Neural cell (in vitro differentiated cells): ENCODE results near the gene OLIG2. TPM values are rescaled to one million over a fixed set of nuclear protein-coding genes. Genes with fewer than 3 reads are reported as not detected.

Experiments used
- H2AFZ ChIP-seq: fragments of 200-600, 300-800 bp; sonication (generic), shearing (Covaris generic); 2 replicates; pipeline ENCODE4 v1.6.0; 2014; ENCODE audit warnings: low read depth, mild to moderate bottlenecking, antibody characterized with exemption, low read length, moderate library complexity
- H3F3A ChIP-seq: fragments of 200-600 bp; shearing (Covaris generic); 2 replicates; pipeline ENCODE4 v1.6.1; 2016; ENCODE audit warnings: mild to moderate bottlenecking, moderate library complexity, mixed read lengths, antibody characterized with exemption, low read length; ENCODE audit not compliant: insufficient read depth, poor library complexity, severe bottlenecking
- H3K27ac ChIP-seq: fragments of 200-600, 300-800 bp; sonication (generic), shearing (Covaris generic); 2 replicates; pipeline ENCODE4 v1.5.1; 2014; ENCODE audit warnings: mild to moderate bottlenecking, low read length, moderate library complexity
- H3K27me3 ChIP-seq: fragments of 300-800, 200-600 bp; sonication (generic), shearing (Covaris generic); 2 replicates; pipeline ENCODE4 v1.6.0; 2014; ENCODE audit warnings: mild to moderate bottlenecking, low read depth, low read length, moderate library complexity; ENCODE audit not compliant: insufficient read depth
- H3K36me3 ChIP-seq: fragments of 300-800, 200-600 bp; sonication (generic), shearing (Covaris generic); 2 replicates; pipeline ENCODE4 v1.5.1; 2014; ENCODE audit warnings: mild to moderate bottlenecking, antibody characterized with exemption, low read length, moderate library complexity; ENCODE audit not compliant: insufficient read depth
- H3K4me2 ChIP-seq: fragments of 300-800, 200-600 bp; sonication (generic), shearing (Covaris generic); 2 replicates; pipeline ENCODE4 v1.6.0; 2014; ENCODE audit warnings: mild to moderate bottlenecking, low read length
- H3K4me3 ChIP-seq: fragments of 300-800, 200-600 bp; sonication (generic), shearing (Covaris generic); 2 replicates; pipeline ENCODE4 v1.5.1; 2014; ENCODE audit warnings: mild to moderate bottlenecking, low read length, moderate library complexity
- H3K79me2 ChIP-seq: fragments of 200-600 bp; shearing (Covaris generic); replicated peaks from 2 replicates; pipeline ENCODE4 v1.6.0; 2014; ENCODE audit warnings: mild to moderate bottlenecking, low read length, moderate library complexity; ENCODE audit not compliant: insufficient read depth
- H3K9ac ChIP-seq: fragments of 300-800, 200-600 bp; sonication (generic), shearing (Covaris generic); 2 replicates; pipeline ENCODE4 v1.6.1; 2016; ENCODE audit warnings: mild to moderate bottlenecking, low read length, mixed read lengths
- H3K9me2 ChIP-seq: fragments of 200-600 bp; shearing (Covaris generic); 2 replicates; pipeline ENCODE4 v1.6.1; 2016; ENCODE audit warnings: mild to moderate bottlenecking, low read length, mixed read lengths; ENCODE audit not compliant: insufficient read depth
- H3K9me3 ChIP-seq: fragments of 200-600, 300-800 bp; sonication (generic), shearing (Covaris generic); 2 replicates; pipeline ENCODE4 v1.6.1; 2016; ENCODE audit warnings: mild to moderate bottlenecking, mixed run types, low read length, moderate library complexity, mixed read lengths
- H4K20me1 ChIP-seq: fragments of 200-600 bp; shearing (Covaris generic); 2 replicates; pipeline ENCODE4 v1.6.1; 2016; ENCODE audit warnings: mild to moderate bottlenecking, mixed run types; ENCODE audit not compliant: insufficient read depth
- CTCF ChIP-seq: fragments of 450-650 bp; IDR thresholded peaks from 2 replicates; pipeline ENCODE4 v1.5.1; 2014; ENCODE audit warnings: antibody characterized with exemption, mild to moderate bottlenecking, moderate library complexity; ENCODE audit not compliant: poor library complexity, severe bottlenecking
- EP300 ChIP-seq: fragments of 450-650 bp; conservative IDR thresholded peaks from 2 replicates; pipeline ENCODE4 v1.6.1; 2014; ENCODE audit warnings: antibody characterized with exemption, mild to moderate bottlenecking, moderate library complexity; ENCODE audit not compliant: poor library complexity, severe bottlenecking
- EZH2 ChIP-seq: fragments of 200-600, 300-800 bp; shearing (Covaris generic), sonication (generic); IDR thresholded peaks from 2 replicates; pipeline ENCODE4 v1.6.1; 2014; ENCODE audit warnings: antibody characterized with exemption, low read length, borderline replicate concordance, mild to moderate bottlenecking; ENCODE audit not compliant: insufficient read depth, poor library complexity, severe bottlenecking
- MXI1 ChIP-seq: fragments of 450-650 bp; conservative IDR thresholded peaks from 2 replicates; pipeline ENCODE4 v1.6.1; 2014; ENCODE audit warnings: antibody characterized with exemption, mild to moderate bottlenecking; ENCODE audit not compliant: poor library complexity, severe bottlenecking
- POLR2AphosphoS5 ChIP-seq: IDR thresholded peaks from 2 replicates; pipeline ENCODE4 v1.6.1; 2012
- RAD21 ChIP-seq: fragments of 450-650 bp; conservative IDR thresholded peaks from 2 replicates; pipeline ENCODE4 v1.6.1; 2014; ENCODE audit warnings: antibody characterized with exemption, mild to moderate bottlenecking, moderate library complexity
- REST ChIP-seq: IDR thresholded peaks from 2 replicates; pipeline ENCODE4 v1.6.1; 2012; ENCODE audit warnings: borderline replicate concordance
- SMC3 ChIP-seq: fragments of 450-650 bp; conservative IDR thresholded peaks from 2 replicates; pipeline ENCODE4 v1.6.1; 2014; ENCODE audit warnings: antibody characterized with exemption, mild to moderate bottlenecking, moderate library complexity; ENCODE audit not compliant: poor library complexity
- TAF1 ChIP-seq: IDR thresholded peaks from 2 replicates; pipeline ENCODE4 v1.6.1; 2012; ENCODE audit warnings: low read depth
- polyA plus RNA-seq: library from polyadenylated mRNA; depleted of rRNA; stranded (reverse); fragments of >200 nt; gene quantifications from 2 replicates; pipeline ENCODE4 v1.2.3, GENCODE V29; 2014

OLIG2 gene
- polyA plus RNA-seq, 1 donor from 2014 or later, result 0.90 TPM

GRCh38 chr21:32977216-32977615, 48.5 kb upstream of the OLIG2 start:
- no peak overlapping the region for H3K4me2 ChIP-seq
- H3K9ac ChIP-seq, result no peak overlapping the region
- H3K4me3 ChIP-seq, result no peak overlapping the region
- H3K9me2 ChIP-seq, result no peaks in the 10 kb centered on the region
- TF ChIP-seq TAF1 (no peak), EP300 (no peak), CTCF (no peak), POLR2AphosphoS5 (no peak), MXI1 (no peak), RAD21 (no peak)
- no peaks in the 10 kb centered on the region for H3K9me3 ChIP-seq
- no peaks in the 10 kb centered on the region for H4K20me1 ChIP-seq
- no peak overlapping the region for H2AFZ ChIP-seq
- H3K36me3 ChIP-seq, result no peaks in the 10 kb centered on the region
- H3K79me2 ChIP-seq, result no peaks in the 10 kb centered on the region
- H3K27me3 ChIP-seq, result peaks cover 4% of the 10 kb centered on the region
- no peak overlapping the region for H3K27ac ChIP-seq
- no peaks in the 10 kb centered on the region for H3F3A ChIP-seq

DNA sequence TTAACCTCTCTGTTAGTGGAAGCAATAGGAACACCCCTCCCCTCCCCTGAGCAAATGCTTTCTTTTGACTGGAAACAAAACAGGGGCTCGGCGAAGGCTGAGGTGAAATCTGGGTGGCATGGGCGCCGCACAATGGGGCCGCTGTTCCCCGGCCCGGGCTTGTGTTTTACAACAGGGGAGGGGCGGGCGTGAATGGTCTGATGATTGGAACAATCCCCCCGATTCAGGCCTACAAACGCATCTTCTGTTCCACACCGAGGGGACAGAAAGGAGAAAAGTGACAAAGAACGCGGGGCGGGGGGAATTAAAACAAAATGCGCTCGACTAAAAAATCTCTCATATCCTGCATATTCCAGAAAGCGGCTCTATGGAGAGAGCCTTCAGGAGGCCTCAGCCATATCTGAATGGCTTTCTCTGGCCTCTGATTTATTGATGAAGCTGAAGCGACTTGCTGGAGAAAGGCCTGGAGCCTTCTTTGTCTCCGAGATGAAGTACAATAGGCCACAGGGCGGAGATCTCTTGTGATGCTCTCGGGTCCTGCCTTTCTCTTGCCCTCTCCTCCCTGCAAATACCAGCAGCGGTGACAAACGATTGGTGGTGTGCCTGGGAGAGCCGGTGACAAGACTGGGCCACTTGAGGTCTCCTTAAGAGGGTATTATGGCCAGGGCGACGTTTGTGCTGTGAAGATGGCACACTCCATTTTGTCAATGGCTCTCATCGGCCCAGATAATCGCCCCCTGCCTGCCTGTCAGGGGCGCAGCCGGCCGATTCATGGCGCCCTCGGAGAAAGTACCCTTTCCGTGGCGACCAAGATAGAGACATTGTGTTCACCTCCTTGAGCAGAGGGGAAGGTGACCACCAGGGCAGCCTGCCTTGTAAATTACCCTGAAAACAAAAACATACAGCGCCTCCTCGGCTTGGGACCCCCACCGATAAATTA, 47.1 kb upstream of the OLIG2 start:
- no peaks in the 10 kb centered on the region for H4K20me1 ChIP-seq
- H3K9me3 ChIP-seq, result no peaks in the 10 kb centered on the region
- no peak overlapping the region for H3K27ac ChIP-seq
- no peaks in the 10 kb centered on the region for H3K79me2 ChIP-seq
- H3F3A ChIP-seq, result no peaks in the 10 kb centered on the region
- H3K4me2 ChIP-seq, result no peak overlapping the region
- no peak overlapping the region for H3K9ac ChIP-seq
- TF ChIP-seq RAD21 (no peak), POLR2AphosphoS5 (no peak), REST (no peak), CTCF (no peak), MXI1 (no peak), TAF1 (no peak), EZH2 (no peak), SMC3 (no peak), EP300 (no peak)
- no peaks in the 10 kb centered on the region for H3K9me2 ChIP-seq
- no peak overlapping the region for H3K4me3 ChIP-seq
- peaks cover 4% of the 10 kb centered on the region for H3K27me3 ChIP-seq
- H3K36me3 ChIP-seq, result no peaks in the 10 kb centered on the region
- H2AFZ ChIP-seq, result no peak overlapping the region
